ENCODE results near the gene ARMH3. TPM values are rescaled to one million over a fixed set of nuclear protein-coding genes. Genes with fewer than 3 reads are reported as not detected.

The ARMH3 gene
- total RNA-seq, 2 donors from 2014 or later: 36.5 to 39.3 TPM

GRCh38 chr10:101832325-101832771 is 223.6 kb downstream of the ARMH3 start:
- Mint-ChIP-seq H3K27me3 (no peaks in the 10 kb centered on the region), H3K27ac (peak overlapping the region in 1 of 2 donors; percentile 61), H3K4me3 (no peak overlapping the region), H3K36me3 (no peaks in the 10 kb centered on the region), H3K9me3 (no peaks in the 10 kb centered on the region), H3K4me1 (ENCODE audit: low read depth in 2 of 2) (peaks cover 39% of the 10 kb centered on the region in 2 donors)
- ATAC-seq (no peak), DNase-seq (ENCODE audit: low spot score) (no peak)

GRCh38 chr10:101831169-101831811 is 224.7 kb downstream of the ARMH3 start:
- Mint-ChIP-seq H3K27ac (peak overlapping the region; percentile 89 to 91), H3K27me3 (no peaks in the 10 kb centered on the region), H3K36me3 (no peaks in the 10 kb centered on the region), H3K4me1 (ENCODE audit: low read depth in 2 of 2) (peaks cover 39 to 42% of the 10 kb centered on the region in 2 donors), H3K4me3 (peak overlapping the region; percentile 83), H3K9me3 (no peaks in the 10 kb centered on the region)
- ATAC-seq: no peak
- DNase-seq (ENCODE audit: low spot score): no peak

DNA sequence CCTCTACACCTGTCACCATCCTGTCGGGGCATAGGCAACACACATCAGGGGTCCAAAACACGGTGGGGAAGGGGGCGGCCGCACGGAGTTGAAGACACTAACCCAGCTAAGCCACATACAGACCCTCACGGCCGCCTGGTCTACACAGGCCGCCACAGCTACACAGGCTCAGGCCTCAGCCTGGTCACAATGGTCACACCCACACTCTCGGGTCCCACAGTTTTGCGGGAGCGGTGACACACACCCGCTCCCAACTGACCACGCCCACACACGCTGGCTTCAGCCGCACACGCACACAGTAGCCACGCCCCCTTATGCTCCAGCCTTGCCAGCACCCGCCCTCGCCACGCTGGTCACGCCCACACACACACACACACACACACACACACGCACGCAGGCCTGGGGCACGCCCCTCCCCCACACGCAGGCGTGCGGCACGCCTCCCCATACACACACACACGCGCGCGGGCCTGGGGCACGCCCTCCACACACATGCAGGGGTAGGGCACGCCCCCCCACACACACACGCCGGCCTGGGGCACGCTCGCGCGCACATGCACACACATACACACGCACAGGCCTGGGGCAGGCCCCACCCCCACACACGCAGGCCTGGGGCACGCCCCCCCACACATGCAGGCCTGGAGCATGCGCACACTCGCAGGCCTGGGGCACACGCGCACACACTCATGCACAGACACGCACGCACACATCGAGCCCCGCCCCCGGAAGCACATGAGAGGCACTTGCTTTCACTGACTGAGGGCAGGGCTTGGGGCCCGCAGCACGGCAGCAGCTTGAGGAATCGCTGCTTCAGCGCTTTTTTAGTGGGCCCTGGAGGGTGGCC is 225.4 kb downstream of the ARMH3 start:
- ATAC-seq: peak; percentile 86 to 90

DNA sequence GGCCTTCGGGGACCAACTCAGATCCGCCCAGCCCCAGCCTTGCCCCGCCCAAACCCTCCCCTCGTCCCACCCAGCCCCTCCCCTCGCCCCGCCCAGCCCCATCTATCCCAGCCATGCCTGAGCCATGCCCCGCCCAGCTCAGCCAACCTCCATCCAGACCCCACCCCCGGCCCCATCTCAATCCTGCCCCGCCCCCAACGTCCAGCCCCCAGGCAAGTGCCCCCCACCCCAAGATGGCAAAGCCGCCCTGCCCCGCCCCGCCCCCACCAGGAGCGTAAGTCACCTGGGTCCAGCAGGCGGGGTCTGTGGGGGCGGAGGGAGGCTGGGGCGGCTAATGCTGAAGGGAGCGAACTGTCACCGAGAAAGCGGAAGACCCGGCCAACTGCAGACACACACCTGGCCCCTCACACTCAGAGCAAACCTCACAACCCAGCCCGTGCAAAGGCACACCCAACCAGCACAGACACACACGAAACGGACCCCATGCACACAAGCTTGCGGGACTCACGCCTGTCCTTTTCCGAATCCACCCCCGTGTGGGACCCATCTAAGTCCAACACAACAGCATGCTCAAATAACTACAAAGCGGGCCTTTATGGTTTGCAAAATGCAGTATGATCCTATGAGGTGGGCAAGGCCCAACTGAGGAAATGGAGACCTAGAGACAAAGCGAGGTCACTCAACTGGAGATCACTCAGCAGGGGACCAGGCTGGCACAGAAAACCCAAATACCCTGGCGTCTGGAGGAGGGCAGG is 226.2 kb downstream of the ARMH3 start:
- no peak for DNase-seq (ENCODE audit: low spot score)
- no peaks in the 10 kb centered on the region for H3K36me3 Mint-ChIP-seq
- peaks cover 35 to 37% of the 10 kb centered on the region in 2 donors for H3K4me1 Mint-ChIP-seq (ENCODE audit: low read depth in 2 of 2)
- H3K27me3 Mint-ChIP-seq: no peaks in the 10 kb centered on the region
- peak overlapping the region; percentile 83 for H3K4me3 Mint-ChIP-seq
- H3K9me3 Mint-ChIP-seq: no peaks in the 10 kb centered on the region
- peak in 1 of 2 donors; percentile 1 for ATAC-seq
- H3K27ac Mint-ChIP-seq: peak overlapping the region; percentile 89 to 91

More for the DNA sequence above, 225.4 kb downstream of the ARMH3 start:
- H3K4me3 Mint-ChIP-seq: peak overlapping the region; percentile 83
- no peaks in the 10 kb centered on the region for H3K27me3 Mint-ChIP-seq
- DNase-seq (ENCODE audit: low spot score): peak; percentile 91
- no peaks in the 10 kb centered on the region for H3K36me3 Mint-ChIP-seq
- H3K9me3 Mint-ChIP-seq: no peaks in the 10 kb centered on the region
- peak overlapping the region; percentile 89 to 91 for H3K27ac Mint-ChIP-seq
- peaks cover 39 to 40% of the 10 kb centered on the region in 2 donors for H3K4me1 Mint-ChIP-seq (ENCODE audit: low read depth in 2 of 2)

- ATAC-seq (no peak), DNase-seq (ENCODE audit: low spot score) (no peak)
- Mint-ChIP-seq H3K9me3 (no peaks in the 10 kb centered on the region), H3K4me1 (ENCODE audit: low read depth in 2 of 2) (peaks cover 32% of the 10 kb centered on the region in 2 donors), H3K4me3 (peak overlapping the region; percentile 83), H3K36me3 (no peaks in the 10 kb centered on the region), H3K27ac (no peak overlapping the region), H3K27me3 (no peaks in the 10 kb centered on the region)
These were observed 227.0 kb downstream of the ARMH3 start for GRCh38 chr10:101828766-101829551.

GRCh38 chr10:101827919-101828600 is 227.9 kb downstream of the ARMH3 start:
- H3K4me3 Mint-ChIP-seq: no peak overlapping the region
- no peak for ATAC-seq

GRCh38 chr10:101826852-101827434 is 229.0 kb downstream of the ARMH3 start:
- peaks cover 23 to 25% of the 10 kb centered on the region in 2 donors for H3K4me1 Mint-ChIP-seq (ENCODE audit: low read depth in 2 of 2)
- H3K27ac Mint-ChIP-seq: no peak overlapping the region
- no peaks in the 10 kb centered on the region for H3K36me3 Mint-ChIP-seq
- H3K27me3 Mint-ChIP-seq: no peaks in the 10 kb centered on the region
- no peaks in the 10 kb centered on the region for H3K9me3 Mint-ChIP-seq
- H3K4me3 Mint-ChIP-seq: no peak overlapping the region
- DNase-seq (ENCODE audit: low spot score): no peak
- ATAC-seq: no peak

More at GRCh38 chr10:101827919-101828600, 227.9 kb downstream of the ARMH3 start:
- Mint-ChIP-seq H3K27me3 (no peaks in the 10 kb centered on the region), H3K4me1 (ENCODE audit: low read depth in 2 of 2) (peaks cover 23 to 25% of the 10 kb centered on the region in 2 donors), H3K27ac (no peak overlapping the region), H3K36me3 (no peaks in the 10 kb centered on the region), H3K9me3 (no peaks in the 10 kb centered on the region)
- no peak for DNase-seq (ENCODE audit: low spot score)

GRCh38 chr10:101824736-101825135 is 231.2 kb downstream of the ARMH3 start:
- ATAC-seq (no peak), DNase-seq (ENCODE audit: low spot score) (no peak)
- no peak overlapping the region for H3K4me3 Mint-ChIP-seq
- H3K36me3 Mint-ChIP-seq: no peaks in the 10 kb centered on the region
- no peaks in the 10 kb centered on the region for H3K9me3 Mint-ChIP-seq
- no peaks in the 10 kb centered on the region for H3K27me3 Mint-ChIP-seq
- H3K4me1 Mint-ChIP-seq (ENCODE audit: low read depth in 2 of 2): peaks cover 1 to 10% of the 10 kb centered on the region in 2 donors
- H3K27ac Mint-ChIP-seq: peak overlapping the region in 1 of 2 donors; percentile 26

GRCh38 chr10:101818872-101819633 is 236.9 kb downstream of the ARMH3 start:
- ATAC-seq: peak; percentile 7 to 44
- H3K4me3 Mint-ChIP-seq: peak overlapping the region; percentile 93
- H3K9me3 Mint-ChIP-seq: no peaks in the 10 kb centered on the region
- H3K27ac Mint-ChIP-seq: peak overlapping the region; percentile 84 to 85
- no peaks in the 10 kb centered on the region for H3K27me3 Mint-ChIP-seq
- DNase-seq (ENCODE audit: low spot score): no peak
- peaks cover 26 to 36% of the 10 kb centered on the region in 2 donors for H3K4me1 Mint-ChIP-seq (ENCODE audit: low read depth in 2 of 2)
- peaks cover 17% of the 10 kb centered on the region for H3K36me3 Mint-ChIP-seq

DNA sequence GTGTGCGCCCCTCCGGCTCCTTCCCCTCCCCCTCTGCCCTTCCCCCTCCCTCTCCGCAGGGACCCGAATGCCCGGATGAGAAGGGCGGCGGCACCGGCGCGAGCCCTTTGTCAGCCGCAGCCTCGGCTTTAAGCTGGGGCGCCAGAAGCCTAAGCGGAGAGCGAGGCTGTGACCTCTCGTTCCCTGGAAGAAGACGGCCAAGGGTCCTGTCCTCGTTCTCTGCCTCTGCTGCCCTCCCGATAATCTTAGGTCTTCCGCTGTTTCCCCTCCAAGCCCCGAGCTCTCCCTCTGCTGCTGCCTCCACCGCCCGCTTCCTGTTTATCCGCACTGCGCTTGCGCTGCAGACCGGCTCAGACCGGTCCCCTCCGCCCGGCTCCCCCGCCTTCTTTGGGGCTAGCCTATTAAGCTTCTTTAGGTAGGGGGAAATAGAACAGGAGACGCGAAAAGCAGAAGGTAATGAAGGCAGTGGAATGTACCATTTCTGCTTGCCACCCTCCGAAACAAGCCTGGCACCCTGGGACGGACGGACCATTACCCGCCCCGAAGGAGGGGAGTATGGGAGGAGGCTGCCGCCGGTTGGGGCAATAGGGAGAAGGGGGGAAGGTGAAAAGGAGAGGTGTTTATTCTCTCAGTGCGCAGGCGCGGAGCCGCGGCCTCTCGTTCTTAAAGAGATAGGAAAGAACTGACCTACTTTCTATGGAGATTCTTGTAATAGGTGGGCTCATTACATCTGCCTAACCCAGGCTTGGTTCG is 237.7 kb downstream of the ARMH3 start, which contains the start of gene OGA:
Gene OGA, minus strand, starts transcription at position 326 of the 753 bp plus-strand sequence. CDS start 422 bp downstream, outside the sequence.
- peak within 1 kb of the TSS; percentile 84 to 85 for H3K27ac Mint-ChIP-seq
- no peaks in the 10 kb centered on the region for H3K9me3 Mint-ChIP-seq
- peaks cover 32 to 44% of the 10 kb centered on the region in 2 donors for H3K4me1 Mint-ChIP-seq (ENCODE audit: low read depth in 2 of 2)
- peak; percentile 99 for DNase-seq (ENCODE audit: low spot score)
- H3K4me3 Mint-ChIP-seq: peak within 1 kb of the TSS; percentile 93
- peaks cover 17% of the 10 kb centered on the region for H3K36me3 Mint-ChIP-seq
- no peaks in the 10 kb centered on the region for H3K27me3 Mint-ChIP-seq
- ATAC-seq: peak; percentile 97 to 98
